K562 (cell line): ENCODE measurements around the gene SLA2. TPM values are rescaled to one million over a fixed set of nuclear protein-coding genes. Genes with fewer than 3 reads are reported as not detected.
A peak's percentile ranks its signal among the peaks of the same experiment; 100 is the strongest.

Experiments used
- ASH1L ChIP-seq: fragments of 450-650 bp; IDR thresholded peaks from 2 replicates; pipeline ENCODE4 v1.6.1; 2018; ENCODE audit warnings: borderline replicate concordance, mild to moderate bottlenecking, low read depth; ENCODE audit not compliant: partially characterized antibody
- COPS2 ChIP-seq: fragments of 450-650 bp; conservative IDR thresholded peaks from 2 replicates; pipeline ENCODE4 v1.6.1; 2016; ENCODE audit warnings: mild to moderate bottlenecking, moderate library complexity
- FUS ChIP-seq: fragments of 200-400 bp; formaldehyde crosslinking; optimal IDR thresholded peaks from 2 replicates; pipeline ENCODE3; 2017; ENCODE audit warnings: low read depth, low read length
- GTF2E2 ChIP-seq: fragments of 200-800 bp; sonication (Bioruptor generic); IDR thresholded peaks from 2 replicates; pipeline ENCODE4 v1.6.1; 2016; ENCODE audit warnings: missing genetic modification characterization, missing compliant biosample characterization
- HCFC1 ChIP-seq: IDR thresholded peaks from 2 replicates; pipeline ENCODE4 v1.6.1; 2012; ENCODE audit warnings: low read depth, low read length, improper control_type of control experiment
- HDAC3 ChIP-seq: fragments of 450-650 bp; IDR thresholded peaks from 2 replicates; pipeline ENCODE4 v1.6.1; 2018; ENCODE audit warnings: borderline replicate concordance, mild to moderate bottlenecking, moderate library complexity; ENCODE audit not compliant: partially characterized antibody
- HINFP ChIP-seq: fragments of 450-650 bp; conservative IDR thresholded peaks from 2 replicates; pipeline ENCODE4 v1.6.1; 2016; ENCODE audit warnings: missing genetic modification characterization, low read depth, mild to moderate bottlenecking, control low read depth, missing compliant biosample characterization
- HNRNPL ChIP-seq: fragments of 200-400 bp; formaldehyde crosslinking; IDR thresholded peaks from 2 replicates; pipeline ENCODE4 v1.6.1; 2017; ENCODE audit warnings: low read depth, mild to moderate bottlenecking, low read length
- KDM2B ChIP-seq: fragments of 250-450 bp; sonication (Bioruptor Pico); IDR thresholded peaks from 2 replicates; pipeline ENCODE4 v1.8.0; 2021; ENCODE audit warnings: mild to moderate bottlenecking, moderate library complexity
- PATZ1 ChIP-seq: fragments of 250-450 bp; sonication (Bioruptor Pico); IDR thresholded peaks from 2 replicates; pipeline ENCODE4 v1.5.0; 2020; ENCODE audit warnings: mild to moderate bottlenecking, borderline replicate concordance
- U2AF1 ChIP-seq: fragments of 200-400 bp; formaldehyde crosslinking; optimal IDR thresholded peaks from 2 replicates; pipeline ENCODE3; 2017; ENCODE audit warnings: mild to moderate bottlenecking, low read depth, low read length, moderate library complexity
- ZBTB1 ChIP-seq: sonication (generic); formaldehyde crosslinking; IDR thresholded peaks from 2 replicates; pipeline ENCODE4 v1.8.1; 2023; ENCODE audit warnings: missing genetic modification reagents, low read depth, mild to moderate bottlenecking, borderline replicate concordance
- ZNF121 ChIP-seq: sonication (generic); formaldehyde crosslinking; conservative IDR thresholded peaks from 2 replicates; pipeline ENCODE4 v1.8.0; 2022; ENCODE audit warnings: missing genetic modification reagents
- ZNF431 ChIP-seq: sonication (generic); formaldehyde crosslinking; IDR thresholded peaks from 2 replicates; pipeline ENCODE4 v1.8.0; 2022; ENCODE audit warnings: mild to moderate bottlenecking, missing genetic modification reagents
- ZNF695 ChIP-seq: fragments of 450-650 bp; formaldehyde crosslinking; IDR thresholded peaks from 2 replicates; pipeline ENCODE4 v1.4.0; 2020; ENCODE audit warnings: mild to moderate bottlenecking, moderate library complexity
- polyA plus RNA-seq, 8 experiments: library from polyadenylated mRNA; depleted of rRNA in 4 of 8; stranded (reverse) in 5 of 8; unstranded in 3 of 8; fragments of >200 nt; fragmentation: Nextera tagmentation in 2 of 8; fragmentation: Illumina TruSeq in 1 of 8; extraction: Ambion mirVana in 2 of 8; extraction: Trizol in 1 of 8; gene quantifications; 2 replicates each; pipeline versions ENCODE4 v1.2.1 to v1.2.3, GENCODE V29; 2011 to 2014; ENCODE audit warnings: inconsistent platforms in 1 of 8, missing spikeins in 1 of 8
- total RNA-seq, 7 experiments: library from RNA; depleted of rRNA in 6 of 7; stranded (reverse); fragments of >200 nt in 6 of 7; fragmentation: Illumina TruSeq in 2 of 7; extraction: Trizol in 2 of 7; gene quantifications; 2 replicates each; pipeline versions ENCODE4 v1.2.1 to v1.2.3, GENCODE V29; 2011 to 2021; ENCODE audit warnings: low replicate concordance in 1 of 7
- TF ChIP-seq, protein P1 (sequence below), 2 experiments: IDR thresholded peaks; 2 replicates each; pipeline ENCODE4 v1.6.1; 2011; ENCODE audit warnings: borderline replicate concordance in 1 of 2, control low read depth in 1 of 2, low read depth in 1 of 2, low read length in 1 of 2, mild to moderate bottlenecking in 1 of 2, mixed read lengths in 1 of 2, moderate library complexity in 1 of 2; ENCODE audit not compliant: insufficient read depth in 1 of 2, insufficient read length in 1 of 2, poor library complexity in 1 of 2, severe bottlenecking in 1 of 2; ENCODE audit errors: extremely low read depth in 1 of 2
- TF ChIP-seq, protein P2 (sequence below): fragments of 250-450 bp; sonication (Bioruptor Pico); IDR thresholded peaks from 2 replicates; pipeline ENCODE4 v1.9.0; 2021; ENCODE audit warnings: mild to moderate bottlenecking, inconsistent platforms
- TF ChIP-seq, protein P3 (sequence below): fragments of 450-650 bp; IDR thresholded peaks from 2 replicates; pipeline ENCODE4 v1.6.1; 2016; ENCODE audit warnings: antibody characterized with exemption

SLA2 gene
- total and polyA plus RNA-seq, 9 of the 15 experiments (the other 6 are each of a cell fraction or from before 2014, with no cell fraction given) = 0.07 TPM; not detected in 7

DNA sequence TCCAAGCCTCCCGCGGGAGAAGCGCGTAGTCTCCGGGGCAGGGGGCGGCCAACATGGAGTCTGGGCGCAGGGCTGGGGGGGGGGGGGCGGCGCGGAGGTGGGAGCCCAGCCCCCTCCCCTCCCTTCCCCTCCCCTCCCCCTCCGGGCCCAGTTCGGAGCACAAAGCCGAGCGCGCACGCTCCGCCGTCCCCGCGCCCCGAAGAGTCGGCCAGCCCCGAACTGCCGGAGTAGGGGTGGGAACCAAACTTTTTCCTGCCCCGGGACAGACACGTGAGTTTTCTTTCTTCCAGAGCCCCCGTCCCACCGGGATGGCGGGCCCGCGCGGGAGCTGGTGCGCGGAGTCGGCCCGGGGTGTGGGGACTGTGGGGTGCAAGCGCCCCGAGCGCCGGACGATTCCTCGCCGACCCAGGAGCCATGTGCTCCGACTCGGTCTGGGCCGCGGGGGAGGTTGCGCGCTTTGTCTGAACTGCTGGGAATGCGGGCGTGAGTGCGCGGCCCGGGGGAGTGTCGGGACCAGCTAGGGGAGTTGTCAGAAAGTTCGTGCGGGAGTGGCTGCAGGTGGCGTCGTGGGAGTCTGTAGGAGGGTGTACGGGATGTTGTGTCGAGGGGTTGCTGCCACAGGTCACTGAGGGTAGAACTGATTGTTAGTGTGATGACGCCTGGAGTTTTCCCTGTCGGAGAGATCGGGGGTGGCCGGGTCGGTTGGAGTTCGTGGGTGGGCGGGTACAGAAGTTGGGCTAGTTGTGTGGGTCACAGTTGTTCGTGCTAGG, 71.4 kb downstream of the SLA2 start (continued):
- TF ChIP-seq HDAC3 (no peak), ZBTB1 (CRISPR knock-in tag) (0 out of 2 replicates have a peak, but pooled peaks have one; percentile 41), HCFC1 (0 out of 2 replicates have a peak, but pooled peaks have one; percentile 25), ZNF695 (CRISPR knock-in tag) (no peak), ASH1L (no peak), U2AF1 (no peak), GTF2E2 (tag) (no peak), COPS2 (no peak), ZNF121 (no peak), HINFP (tag) (no peak), KDM2B (CRISPR knock-in tag) (peak; percentile 58; the same call in 1 of the 2 replicates), HNRNPL (no peak), ZNF431 (CRISPR knock-in tag) (peak; percentile 11; the same call in 1 of the 2 replicates), FUS (no peak), PATZ1 (no peak)
- TF ChIP-seq, protein P1, sequence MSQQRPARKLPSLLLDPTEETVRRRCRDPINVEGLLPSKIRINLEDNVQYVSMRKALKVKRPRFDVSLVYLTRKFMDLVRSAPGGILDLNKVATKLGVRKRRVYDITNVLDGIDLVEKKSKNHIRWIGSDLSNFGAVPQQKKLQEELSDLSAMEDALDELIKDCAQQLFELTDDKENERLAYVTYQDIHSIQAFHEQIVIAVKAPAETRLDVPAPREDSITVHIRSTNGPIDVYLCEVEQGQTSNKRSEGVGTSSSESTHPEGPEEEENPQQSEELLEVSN (IDR thresholded peaks at IDR 0.05; ENCODE audit: borderline replicate concordance in 1 of 2, extremely low read depth in 1 of 2, insufficient read depth in 1 of 2, insufficient read length in 1 of 2, low read depth in 1 of 2, low read length in 1 of 2, poor library complexity in 1 of 2, severe bottlenecking in 1 of 2) = peak; percentile 89 to 92
- TF ChIP-seq, protein P2, sequence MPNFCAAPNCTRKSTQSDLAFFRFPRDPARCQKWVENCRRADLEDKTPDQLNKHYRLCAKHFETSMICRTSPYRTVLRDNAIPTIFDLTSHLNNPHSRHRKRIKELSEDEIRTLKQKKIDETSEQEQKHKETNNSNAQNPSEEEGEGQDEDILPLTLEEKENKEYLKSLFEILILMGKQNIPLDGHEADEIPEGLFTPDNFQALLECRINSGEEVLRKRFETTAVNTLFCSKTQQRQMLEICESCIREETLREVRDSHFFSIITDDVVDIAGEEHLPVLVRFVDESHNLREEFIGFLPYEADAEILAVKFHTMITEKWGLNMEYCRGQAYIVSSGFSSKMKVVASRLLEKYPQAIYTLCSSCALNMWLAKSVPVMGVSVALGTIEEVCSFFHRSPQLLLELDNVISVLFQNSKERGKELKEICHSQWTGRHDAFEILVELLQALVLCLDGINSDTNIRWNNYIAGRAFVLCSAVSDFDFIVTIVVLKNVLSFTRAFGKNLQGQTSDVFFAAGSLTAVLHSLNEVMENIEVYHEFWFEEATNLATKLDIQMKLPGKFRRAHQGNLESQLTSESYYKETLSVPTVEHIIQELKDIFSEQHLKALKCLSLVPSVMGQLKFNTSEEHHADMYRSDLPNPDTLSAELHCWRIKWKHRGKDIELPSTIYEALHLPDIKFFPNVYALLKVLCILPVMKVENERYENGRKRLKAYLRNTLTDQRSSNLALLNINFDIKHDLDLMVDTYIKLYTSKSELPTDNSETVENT (CRISPR knock-in tag) = no peak
- TF ChIP-seq, protein P3, sequence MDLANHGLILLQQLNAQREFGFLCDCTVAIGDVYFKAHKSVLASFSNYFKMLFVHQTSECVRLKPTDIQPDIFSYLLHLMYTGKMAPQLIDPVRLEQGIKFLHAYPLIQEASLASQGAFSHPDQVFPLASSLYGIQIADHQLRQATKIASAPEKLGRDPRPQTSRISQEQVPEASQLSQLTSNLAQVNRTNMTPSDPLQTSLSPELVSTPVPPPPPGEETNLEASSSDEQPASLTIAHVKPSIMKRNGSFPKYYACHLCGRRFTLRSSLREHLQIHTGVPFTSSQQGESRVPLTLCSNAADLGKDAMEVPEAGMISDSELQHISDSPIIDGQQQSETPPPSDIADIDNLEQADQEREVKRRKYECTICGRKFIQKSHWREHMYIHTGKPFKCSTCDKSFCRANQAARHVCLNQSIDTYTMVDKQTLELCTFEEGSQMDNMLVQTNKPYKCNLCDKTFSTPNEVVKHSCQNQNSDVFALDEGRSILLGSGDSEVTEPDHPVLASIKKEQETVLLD = peak; percentile 78
